GOT3 (cell line): ENCODE results near the gene KRTAP20-2.

Experiments
- DNase-seq: peaks from one replicate; lab custom pipeline; 2025; ENCODE audit warnings: mixed read lengths; lab: John Stamatoyannopoulos, UW

The KRTAP20-2 gene

DNA sequence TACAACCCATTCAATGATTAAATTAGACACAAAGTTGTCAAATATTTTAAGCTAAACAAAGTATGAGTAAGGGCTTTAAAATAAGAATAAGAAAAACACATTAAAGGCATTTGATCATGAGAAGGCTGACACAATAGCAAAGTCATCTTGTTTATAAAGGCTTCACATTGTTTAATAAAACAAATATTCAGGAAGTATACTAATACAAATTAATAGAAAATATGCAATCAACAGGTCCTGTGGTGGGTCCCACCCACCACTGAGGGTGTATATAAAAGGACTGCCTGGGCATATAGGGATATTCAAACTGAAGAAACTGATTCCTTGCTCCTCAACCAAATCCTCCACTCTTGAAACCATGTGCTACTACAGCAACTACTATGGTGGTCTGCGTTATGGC is at the start of gene KRTAP20-2:
KRTAP20-2 (plus strand) TSS at position 301 of the 400 bp plus-strand sequence; CDS start at position 359, 58 bp downstream.
- DNase-seq: no peak

DNA sequence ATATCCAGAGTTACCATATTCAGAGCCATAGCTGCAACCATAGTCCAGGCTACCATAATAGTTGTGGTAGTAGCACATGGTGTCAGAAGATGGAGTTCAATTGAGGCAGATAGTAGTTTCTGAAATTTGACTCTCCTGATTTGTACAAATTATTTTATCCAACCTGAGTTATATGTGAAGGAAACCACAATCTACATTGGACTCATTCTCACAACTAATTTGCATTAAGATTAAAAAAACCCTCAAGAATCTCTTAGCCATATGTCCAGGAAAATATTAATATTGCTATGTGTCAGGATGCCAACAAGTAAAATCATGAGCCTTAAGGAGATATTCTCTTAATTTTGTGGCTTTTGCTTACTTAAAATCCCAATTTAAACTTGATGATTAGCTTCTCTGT is 44.7 kb upstream of the KRTAP20-2 start, which contains the start of gene KRTAP22-2:
KRTAP22-2 (minus strand) TSS at position 101 of the 400 bp plus-strand sequence.
- no peak for DNase-seq

DNA sequence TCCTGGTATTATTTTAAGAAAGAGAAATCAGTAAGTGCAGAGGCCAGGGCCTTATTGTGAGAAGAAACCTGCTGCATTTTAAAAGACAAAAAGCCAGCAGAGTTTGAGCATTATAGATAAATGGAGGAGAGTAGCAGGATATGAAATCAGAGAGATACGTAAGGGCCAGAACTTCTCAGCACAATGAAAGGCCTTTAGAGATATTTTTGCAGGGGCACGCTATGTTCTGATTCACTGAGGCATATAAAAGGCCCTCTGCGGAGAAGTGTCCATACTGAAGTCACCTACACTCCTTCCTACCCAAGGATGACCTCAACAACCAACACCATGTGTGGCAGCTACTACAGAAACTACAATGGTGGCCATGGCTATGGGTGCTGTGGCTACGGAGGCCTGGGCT is 42.9 kb upstream of the KRTAP20-2 start, which contains the start of gene KRTAP6-3:
KRTAP6-3 (plus strand) TSS at position 301 of the 400 bp plus-strand sequence; CDS start at position 307, 6 bp downstream.
- no peak for DNase-seq

DNA sequence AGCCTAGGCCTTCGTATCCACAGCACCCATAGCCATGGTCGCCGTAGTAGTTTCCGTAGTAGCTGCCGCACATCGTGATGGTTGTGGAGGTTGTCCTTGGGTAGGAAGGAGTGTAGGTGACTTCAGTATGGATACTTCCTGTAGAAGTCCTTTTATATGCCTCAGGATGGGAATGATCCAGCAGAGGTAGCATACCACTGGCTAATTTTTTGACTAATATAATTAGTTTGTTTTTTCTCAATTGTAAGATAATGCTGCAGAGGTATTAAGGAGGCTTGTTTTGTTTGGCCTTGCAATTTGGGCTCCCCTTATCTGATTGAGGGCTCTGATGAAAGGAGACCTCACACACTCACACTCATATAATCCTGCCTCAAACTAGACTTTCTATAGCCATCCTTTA is 36.2 kb upstream of the KRTAP20-2 start, which contains the start of gene KRTAP6-2:
KRTAP6-2 (minus strand) TSS at position 101 of the 400 bp plus-strand sequence; CDS start at position 73, 28 bp downstream.
- DNase-seq: no peak

DNA sequence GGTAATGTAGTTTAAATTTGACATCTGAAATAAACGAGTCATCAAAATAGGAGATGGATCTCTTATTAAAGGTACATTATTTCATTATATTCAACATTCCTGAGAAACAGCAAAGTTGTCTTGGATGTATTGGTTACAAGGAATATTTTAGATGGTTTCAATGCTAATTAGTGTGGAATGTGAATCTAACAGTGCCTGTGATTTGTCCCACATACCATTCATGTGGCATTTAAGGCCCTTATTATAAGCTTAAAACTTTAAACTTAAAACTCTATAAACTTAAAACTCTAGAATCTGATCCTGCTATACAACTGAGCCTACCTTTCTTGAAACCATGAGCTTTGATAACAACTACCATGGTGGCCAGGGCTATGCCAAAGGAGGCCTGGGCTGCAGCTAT is 34.2 kb upstream of the KRTAP20-2 start, which contains the start of gene KRTAP22-1:
KRTAP22-1 (plus strand) TSS at position 301 of the 400 bp plus-strand sequence.
- DNase-seq: no peak

DNA sequence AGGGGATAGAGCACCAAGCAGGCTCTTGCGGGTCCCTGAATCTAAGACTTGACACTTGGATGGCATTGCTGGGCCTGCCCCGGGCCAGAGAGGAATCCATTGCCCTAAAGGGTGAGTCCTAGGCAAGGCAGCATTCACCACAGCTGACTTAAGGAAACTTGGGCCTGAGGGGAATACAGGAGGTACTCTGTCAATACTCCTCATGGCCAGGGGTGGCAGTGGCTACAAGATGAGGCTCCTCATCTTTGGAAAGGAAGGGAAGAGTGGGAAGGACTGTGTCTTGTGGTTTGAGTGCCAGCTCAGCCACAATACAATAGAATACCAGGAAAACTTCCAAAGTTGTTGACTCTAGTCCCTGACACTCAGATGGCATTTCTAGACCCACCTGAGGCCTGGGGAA is 29.0 kb upstream of the KRTAP20-2 start:
- DNase-seq: no peak

DNA sequence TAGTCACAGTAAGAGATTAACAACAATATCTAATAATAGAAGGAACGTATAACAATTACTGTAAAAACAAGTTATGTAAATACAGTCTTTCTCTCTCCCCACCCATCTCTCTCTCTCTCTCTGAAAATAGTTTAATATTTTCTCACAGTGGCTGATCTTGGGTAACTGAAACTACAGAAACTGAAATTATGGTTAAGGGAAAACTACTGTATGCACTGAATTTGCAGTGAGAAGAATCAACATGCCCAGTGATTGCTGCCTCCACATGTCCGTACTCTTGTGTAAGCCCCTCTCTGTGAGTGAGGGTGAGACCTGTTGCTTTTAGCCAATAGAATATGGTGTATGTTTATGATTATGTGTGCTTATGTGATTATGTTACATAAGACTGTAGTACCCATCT is 22.9 kb upstream of the KRTAP20-2 start:
- DNase-seq: no peak

DNA sequence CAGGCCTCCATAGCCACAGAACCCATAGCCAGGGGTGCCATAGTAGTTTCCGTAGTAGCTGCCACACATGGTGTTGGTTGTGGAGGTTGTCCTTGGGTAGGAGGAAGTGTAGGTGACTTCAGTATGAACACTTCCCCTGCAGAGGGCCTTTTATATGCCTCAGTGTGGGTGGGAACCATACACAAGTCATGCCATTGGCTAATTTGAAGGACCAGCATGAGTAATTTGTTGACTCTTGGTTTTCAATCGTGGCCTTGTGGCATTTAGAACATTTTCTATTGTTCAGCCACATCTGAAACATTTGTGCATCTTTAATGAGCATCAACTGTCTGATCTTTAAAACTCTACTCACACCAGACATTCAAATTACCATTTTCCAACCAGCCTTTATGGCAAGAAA is 21.2 kb upstream of the KRTAP20-2 start, which contains the start of gene KRTAP6-1:
KRTAP6-1 (minus strand) TSS at position 95 of the 400 bp plus-strand sequence; CDS start at position 69, 26 bp downstream.
- no peak for DNase-seq

DNA sequence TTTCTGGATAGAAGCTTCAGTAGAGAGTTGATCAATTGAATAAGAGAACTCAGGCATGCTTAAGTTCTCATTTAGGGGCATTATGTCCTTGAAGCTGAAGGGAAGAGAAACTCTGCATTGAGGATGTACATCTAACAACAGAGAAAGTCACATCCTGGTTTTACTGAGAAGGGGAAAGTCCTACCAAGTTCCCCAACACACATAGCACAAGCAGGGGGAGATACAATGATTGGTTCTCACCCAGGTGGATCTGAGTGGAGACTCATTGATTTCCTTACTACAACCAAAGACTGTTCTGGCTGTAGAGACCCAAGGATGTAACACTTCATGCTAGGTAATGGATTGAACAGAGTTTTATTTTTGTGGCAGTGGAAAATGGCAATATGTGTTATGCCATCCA is 19.8 kb upstream of the KRTAP20-2 start:
- no peak for DNase-seq

DNA sequence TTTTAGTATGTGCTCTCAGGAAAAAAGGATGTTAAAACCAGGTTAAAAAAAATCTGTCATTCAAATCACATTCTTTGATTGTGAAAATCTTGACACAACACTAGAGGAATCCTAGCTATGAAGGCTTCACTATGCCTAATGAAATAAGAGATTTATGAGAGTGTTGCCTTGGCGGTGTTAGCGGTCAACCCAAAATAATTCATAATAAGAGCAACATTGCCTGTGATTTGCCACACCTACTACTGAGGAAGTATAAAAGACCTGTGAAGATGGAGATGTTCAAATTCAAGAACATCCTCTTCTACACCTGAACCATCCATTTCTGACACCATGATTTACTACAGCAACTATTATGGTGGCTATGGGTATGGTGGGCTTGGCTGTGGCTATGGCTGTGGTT is 18.9 kb upstream of the KRTAP20-2 start, which contains the start of gene KRTAP20-1:
KRTAP20-1 (plus strand) TSS at position 301 of the 400 bp plus-strand sequence; CDS start at position 331, 30 bp downstream.
- DNase-seq: no peak

DNA sequence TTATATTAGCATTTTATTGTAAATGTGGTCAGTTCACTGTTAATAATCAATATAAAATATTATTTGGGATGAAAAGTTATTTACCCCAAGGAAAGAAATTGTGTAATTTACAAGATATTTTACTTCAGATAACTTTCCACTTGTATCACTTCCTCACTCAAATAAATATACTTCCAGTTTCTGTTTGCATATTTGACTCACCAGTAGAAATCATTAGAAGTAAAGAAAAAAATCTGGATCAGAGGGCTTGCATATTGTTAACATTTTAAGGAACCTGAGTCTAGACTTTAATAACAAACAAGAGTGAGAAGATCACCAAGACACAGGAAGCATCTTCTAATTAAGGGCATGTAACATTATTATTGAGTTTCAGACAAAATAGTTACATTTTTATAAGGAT is 14.9 kb upstream of the KRTAP20-2 start:
- no peak for DNase-seq

DNA sequence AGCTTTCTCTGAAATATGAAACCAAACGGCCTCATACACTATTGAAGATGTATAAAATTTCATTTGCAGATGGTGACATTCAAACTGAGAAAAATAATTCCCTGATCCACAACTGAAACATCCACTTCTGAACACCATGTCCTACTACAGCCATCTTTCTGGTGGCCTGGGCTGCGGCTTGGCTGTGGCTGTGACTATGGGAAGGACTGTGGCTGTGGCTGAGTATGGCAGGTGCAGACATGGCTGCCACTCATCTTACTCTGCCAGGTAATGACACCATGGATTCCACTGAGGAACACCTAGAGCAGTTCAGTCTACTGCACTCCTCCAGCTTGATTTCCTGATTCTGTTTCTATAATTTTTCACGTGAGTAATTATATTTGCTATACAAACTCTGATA is 14.5 kb upstream of the KRTAP20-2 start, which contains the start of gene KRTAP20-4:
KRTAP20-4 (plus strand) TSS at position 106 of the 400 bp plus-strand sequence.
- DNase-seq: no peak

DNA sequence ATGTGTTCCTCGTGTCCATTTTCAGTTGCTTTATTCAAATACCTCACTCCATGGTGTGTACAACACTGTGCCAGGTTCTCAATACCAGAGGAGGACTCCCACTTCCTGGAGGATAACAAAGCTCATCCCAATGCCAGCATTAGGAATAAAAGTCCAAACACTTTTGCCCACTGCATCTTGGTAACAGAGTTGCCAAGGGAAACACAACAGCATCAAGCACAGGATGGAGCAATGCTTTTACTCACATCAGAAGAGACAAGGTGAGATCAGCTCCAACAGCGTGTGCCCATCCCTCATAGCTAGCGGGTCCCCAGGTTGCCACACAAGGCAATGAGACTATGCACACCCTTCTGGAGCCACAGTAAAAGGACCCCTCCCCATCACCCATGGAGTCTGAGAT is 11.6 kb upstream of the KRTAP20-2 start:
- DNase-seq: no peak

DNA sequence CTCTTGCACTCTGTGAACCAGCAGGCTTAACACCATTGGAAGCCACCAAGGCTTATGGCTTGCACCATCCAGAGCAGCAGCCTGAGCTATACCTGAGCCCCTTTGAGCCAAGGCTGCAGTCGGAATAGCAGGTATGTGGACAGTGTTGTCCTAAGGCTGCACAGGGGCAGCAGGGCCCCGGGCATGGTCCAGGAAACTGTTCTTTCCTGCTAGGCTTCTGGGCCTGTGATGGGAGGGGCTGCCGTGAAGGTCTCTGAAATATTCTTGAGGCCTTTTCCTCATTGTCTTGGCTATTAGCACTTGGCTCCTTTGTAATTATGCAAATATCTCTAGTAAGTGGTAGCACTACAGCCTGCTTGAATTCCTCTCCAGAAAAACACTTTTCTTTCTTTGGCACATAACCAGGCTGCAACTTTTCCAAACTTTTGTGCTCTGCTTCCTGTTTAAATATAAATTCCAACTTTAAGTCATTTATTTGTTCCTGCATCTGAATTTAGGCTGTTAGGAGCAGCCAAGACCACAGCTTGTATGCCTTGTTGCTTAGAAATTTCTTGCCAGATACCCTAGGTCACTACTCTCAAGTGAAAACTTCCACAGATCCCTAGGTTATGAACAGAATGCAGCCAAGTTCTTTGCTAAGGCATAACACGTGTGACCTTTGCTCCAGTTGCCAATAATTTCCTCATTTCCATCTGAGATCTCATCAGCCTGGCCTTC is 9.4 kb upstream of the KRTAP20-2 start:
- DNase-seq: no peak

DNA sequence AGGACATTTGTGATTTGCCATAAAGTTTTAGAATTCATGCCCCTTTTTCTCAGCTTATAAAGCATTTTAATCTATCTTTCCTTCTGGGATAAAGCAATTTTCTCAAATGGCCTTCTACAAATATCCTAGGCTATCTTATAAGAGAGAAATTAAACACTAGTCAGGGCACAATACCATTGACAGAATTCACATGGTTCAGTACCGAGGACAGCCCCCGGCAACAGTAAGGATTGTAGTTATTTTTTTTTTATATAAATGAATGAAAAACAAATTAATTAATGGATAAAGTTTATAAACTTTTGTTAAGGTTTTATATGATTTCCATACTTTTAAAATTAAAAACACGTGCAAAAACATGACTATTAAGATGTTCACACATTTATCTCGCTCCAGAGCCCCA is 6.9 kb upstream of the KRTAP20-2 start:
- DNase-seq: no peak

DNA sequence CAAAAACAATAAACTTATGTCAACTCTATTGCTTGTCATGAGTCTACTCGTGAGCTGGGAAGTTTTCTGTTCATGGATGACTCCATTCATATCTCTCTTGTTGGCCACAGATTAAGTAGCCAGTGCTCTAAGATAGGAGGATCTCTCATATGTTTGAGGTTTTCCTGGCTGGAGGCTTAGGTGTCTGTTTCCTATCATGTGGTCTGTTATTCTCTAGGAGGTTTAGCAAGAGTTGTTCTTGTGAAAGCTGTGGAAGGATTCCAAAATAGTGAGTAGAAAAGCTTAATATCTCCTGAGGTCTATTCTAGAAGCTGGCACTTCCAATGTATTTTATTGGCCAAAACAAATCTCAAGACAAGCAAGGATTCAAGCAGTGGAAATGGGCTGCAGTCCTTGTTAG is 5.8 kb upstream of the KRTAP20-2 start:
- no peak for DNase-seq

DNA sequence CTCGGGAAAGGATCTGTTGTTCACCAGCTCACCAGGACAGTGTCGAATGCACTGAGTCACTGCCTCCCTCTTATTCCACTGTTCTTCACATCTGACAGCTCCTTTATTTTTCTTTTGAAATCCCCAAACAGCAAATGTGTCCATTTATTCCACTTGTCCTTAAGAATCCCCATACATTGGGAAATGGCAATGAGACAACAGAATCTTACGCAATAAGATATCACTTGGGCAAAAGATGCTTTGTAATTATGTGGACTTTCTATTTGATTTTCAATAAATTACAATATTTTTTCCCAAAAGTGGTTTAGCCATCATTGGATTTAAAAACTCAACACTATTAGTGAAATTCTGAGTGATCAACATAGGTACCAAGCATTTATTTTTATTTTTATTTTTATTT is 3.7 kb downstream of the KRTAP20-2 start:
- no peak for DNase-seq

DNA sequence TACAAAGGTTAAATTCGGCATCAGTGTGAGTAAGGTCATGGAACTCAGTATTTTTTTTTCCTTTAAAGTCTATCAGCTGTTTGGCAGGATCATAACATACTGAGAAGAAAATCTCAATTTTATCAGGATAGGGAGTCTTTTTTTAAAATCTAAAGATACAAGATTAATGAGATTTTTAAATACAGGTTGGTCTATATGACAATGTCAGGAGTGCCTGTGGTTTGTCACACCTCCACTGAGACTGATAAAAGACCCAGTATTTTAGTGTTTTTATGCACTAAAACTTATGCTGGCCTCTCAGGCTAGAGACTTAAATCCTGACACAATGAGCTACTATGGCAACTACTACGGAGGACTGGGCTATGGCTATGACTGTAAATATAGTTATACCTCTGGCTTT is 7.6 kb downstream of the KRTAP20-2 start, which contains the start of gene KRTAP20-3:
KRTAP20-3 (plus strand) TSS at position 301 of the 400 bp plus-strand sequence.
- no peak for DNase-seq

DNA sequence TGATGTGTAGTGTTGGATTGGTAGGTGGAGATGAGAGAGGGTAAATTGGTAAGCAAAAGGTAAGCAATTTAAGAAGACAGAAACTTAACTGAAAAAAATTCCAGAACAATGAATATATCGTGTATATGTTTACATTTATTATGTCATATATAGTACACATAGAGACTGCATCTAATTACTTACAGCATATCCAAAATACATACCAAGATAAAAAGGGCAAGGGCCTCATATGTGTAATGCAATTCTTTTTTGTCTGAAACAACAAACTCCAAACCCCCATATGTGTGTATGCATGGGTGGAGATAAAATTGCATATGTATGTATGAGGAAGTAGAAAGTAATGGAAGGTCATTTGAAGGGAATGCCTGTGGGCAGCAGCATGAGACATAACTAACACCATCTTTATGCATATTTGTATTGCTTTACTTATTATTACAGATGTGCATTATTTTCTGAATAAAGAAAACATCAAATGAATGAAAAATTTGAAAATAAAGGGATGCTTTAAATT is 12.0 kb downstream of the KRTAP20-2 start:
- no peak for DNase-seq

DNA sequence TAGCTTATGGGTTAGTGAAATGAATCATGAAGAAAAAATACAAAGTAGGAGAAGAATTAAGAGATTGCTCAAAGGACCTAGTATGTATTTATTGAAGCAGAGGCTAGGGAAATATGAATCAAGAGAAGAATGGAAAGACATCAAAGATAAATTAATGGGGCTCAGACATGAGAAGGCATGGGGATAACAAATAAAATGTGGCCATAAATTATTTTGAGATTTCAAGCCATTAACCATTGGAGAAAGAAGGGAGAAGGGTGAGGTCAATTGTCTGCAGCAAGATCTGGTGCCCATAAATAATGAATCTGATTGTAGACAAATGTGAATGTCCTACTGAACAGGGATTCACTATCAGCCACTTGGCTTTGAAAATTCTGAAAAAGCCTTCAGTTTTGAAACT is 17.9 kb downstream of the KRTAP20-2 start:
- no peak for DNase-seq

DNA sequence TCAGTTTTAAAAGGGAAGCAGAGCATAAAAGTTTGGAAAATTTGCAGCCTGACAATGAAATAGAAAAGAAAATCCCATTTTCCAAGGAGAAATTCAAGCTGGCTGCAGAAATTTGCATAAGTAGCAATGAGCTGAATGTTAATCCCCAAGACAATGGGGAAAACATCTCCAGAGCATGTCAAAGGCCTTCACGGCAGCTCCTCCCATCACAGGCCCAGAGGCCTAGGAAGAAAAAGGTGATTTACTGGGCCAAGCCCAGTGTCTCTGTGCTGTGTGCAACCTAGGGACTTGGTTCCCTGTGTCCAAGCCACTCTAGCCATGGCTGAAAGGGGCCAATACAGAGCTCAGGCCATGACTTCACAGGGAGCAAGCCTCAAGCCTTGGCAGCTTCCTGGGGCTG is 33.8 kb downstream of the KRTAP20-2 start:
- DNase-seq: no peak

DNA sequence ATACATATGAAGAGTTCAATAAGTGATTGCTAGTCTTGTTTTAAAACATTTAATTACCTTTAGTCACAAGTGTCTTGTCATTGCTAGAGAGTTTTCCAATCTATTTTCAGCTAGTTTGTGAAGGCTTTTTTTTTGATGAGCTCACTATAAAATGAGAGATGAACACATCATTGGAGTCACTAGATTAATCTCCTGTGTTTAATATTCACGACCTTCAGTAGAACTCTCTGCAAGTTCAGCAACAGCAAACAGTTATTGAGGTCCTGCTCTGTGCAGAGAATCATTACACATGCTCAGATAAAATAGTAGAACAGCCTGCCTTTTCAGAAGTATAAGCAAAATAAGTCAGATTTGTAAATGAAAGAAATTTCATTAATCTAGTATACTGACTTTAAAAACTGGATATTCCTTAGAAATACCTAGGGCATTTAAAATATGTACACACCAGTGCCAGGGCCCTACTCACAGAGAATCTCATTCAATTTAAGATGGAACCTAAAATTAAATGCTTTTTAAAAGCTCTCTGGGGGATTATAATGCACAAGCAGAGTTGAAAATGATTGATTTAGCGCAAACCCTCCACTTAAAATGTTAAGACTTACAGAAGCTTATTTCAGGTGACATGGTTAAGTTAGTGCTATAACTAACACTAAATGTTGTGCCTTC is 38.1 kb downstream of the KRTAP20-2 start:
- no peak for DNase-seq
